GM19372 (cell line): ENCODE results near the gene WIPF2.
"Not testable (repeated sequence)": the region's sequence is repeated elsewhere in the genome, so short reads cannot be mapped to it uniquely, and the experiment has no call there.

Source experiments
- ATAC-seq: cut with Tn5 transposase; IDR thresholded peaks from one replicate; pipeline ENCODE4 v1.9.1; 2021; ENCODE audit warnings: mild to moderate bottlenecking, low read depth, moderate library complexity; ENCODE audit not compliant: unreplicated experiment

WIPF2 gene

DNA sequence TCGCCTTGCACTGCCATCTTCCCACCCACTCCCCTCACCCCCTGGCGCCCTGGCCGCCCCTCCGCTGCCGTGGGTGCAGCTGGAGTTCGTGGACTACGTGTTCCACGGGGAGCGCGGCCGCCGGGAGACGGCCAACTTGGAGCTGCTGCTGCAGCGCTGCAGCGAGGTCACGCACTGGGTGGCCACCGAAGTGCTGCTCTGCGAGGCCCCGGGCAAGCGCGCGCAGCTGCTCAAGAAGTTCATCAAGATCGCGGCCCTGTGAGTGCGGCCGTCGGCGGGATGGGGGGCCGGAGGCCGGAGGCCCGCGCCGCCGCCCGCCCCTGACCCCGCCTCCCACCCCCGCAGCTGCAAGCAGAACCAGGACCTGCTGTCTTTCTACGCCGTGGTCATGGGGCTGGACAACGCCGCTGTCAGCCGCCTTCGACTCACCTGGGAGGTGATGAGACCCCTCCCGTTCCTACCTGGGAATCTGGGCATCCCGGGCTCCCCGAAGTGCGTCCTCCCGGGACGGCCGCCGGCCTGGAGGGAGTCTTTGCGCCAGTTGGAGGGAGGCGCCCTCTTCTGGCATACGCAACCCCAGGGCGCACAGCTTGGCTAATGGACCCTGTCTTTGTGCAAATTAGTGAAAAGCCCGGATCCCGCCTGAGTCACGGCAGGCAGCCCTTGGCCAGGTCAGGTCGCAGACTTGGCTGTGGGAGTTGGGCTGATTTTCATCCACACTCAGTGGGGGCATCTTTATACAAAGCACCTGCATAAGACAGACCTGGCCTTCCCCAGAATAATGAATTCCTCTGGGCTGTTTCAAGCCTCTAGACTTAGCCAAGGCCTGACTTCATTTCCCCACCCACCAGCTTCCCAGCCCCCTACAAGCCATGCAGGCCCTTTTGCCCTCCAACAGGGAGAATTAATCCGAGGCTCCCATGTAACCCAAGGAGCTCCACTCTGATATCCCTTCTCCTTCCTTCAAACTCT, 27.6 kb upstream of the WIPF2 start:
- no peak for ATAC-seq

DNA sequence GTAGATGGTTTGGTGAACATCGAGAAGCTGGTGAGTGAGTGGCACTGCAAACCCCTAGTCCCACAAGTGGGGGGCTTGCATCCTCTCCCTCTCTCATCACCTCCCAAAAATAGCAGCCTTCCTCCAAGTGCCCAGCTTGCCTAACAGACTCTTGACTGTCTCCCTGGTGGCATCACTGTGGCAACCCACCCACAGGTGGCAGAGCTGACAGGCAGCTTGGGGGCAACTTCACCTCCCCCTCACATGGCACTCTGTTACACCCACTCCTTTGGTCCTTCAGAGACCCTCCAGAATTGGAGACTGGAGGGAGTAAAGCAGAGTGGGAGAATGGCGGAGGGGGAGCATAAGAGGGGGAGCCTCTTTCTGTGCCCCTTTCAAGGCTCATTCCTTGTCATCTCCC, 26.1 kb upstream of the WIPF2 start:
- no peak for ATAC-seq

DNA sequence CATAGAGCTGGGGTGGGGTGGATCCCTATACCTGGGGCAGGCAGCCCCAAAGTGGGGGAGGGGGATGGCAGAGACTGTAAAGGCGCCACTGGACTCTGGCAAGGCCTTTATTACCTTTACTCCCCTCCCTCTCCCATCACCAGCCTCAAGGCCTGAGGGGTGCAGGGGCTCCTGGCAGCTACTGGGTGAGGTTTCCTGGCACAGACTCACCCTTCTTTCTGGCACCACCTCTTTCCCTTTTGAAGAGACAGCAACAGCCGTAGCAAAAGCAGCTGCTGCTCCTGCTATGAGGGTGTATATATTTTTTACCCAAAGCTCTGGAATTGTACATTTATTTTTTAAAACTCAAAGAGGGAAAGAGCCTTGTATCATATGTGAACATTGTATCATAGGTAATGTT, 24.3 kb upstream of the WIPF2 start:
- no peak for ATAC-seq

DNA sequence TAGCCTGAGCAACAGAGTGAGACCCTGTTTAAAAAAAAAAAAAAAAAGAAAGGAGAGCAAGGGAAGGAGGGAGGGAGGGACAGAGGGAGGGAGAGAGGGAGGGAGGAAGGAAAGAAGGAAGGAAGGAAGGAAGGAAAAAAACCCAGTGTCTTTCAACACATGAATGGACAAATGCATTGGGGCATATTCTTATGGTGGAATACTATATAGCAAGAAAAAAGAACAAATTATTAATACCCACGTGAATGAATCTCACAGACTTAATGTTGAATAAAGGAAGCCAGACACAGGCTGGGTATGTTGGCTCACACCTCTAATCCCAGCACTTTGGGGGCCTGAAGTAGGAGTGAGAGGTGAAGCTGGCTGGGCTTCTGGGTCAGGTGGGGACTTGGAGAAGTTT, 21.6 kb upstream of the WIPF2 start:
- no peak for ATAC-seq

DNA sequence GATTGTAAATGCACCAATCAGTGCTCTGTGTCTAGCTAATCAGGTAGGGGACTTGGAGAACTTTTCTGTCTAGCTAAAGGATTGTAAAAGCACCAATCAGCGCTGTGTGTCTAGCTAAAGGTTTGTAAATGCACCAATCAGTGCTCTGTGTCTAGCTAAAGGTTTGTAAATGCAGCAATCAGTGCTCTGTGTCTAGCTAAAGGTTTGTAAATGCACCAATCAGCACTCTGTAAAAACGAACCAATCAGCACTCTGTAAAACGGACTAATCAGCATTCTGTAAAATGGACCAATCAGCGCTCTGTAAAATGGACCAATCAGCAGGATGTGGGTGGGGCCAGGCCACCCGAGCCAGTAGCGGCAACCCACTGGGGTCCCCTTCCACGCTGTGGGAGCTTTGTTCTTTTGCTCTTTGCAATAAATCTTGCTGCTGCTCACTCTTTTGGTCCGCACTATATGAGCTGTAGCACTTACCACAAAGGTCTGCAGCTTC, 21.1 kb upstream of the WIPF2 start:
- ATAC-seq = not testable (repeated sequence)

DNA sequence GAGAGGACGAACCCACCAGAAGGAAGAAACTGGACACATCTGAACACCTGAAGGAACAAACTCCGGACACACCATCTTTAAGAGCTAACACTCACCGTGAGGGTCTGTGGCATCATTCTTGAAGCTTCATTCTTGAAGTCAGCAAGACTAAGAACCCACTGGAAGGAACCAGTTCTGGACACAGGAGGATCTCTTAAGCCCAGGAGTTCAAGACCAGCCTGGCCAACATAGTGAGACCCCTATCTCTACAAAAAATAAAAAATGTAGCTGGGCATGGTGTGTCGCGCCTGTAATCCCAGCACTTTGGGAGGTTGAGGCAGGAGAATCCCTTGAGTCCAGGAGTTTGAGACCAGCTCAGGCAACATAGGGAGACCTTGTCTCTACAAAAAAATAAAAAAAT, 20.5 kb upstream of the WIPF2 start:
- no peak for ATAC-seq

DNA sequence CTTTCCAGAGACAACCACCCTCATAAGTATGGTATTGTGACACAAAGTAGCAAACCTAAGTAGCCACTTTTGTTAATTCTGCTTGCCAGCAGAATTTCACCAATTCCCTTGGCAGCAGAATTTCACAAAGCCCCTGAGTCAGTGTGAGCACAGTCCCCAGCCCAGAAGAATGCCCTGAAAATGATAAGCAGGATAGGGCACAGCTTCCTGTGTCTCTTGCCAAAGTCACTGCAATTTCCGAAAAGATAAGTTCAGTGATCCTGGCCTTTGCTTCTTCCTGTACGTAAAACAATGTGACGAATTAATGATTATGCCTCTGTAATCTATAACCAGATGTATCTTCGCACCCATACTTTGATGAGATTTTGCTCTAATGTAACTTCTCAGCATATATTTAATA, 16.0 kb upstream of the WIPF2 start:
- ATAC-seq = no peak

DNA sequence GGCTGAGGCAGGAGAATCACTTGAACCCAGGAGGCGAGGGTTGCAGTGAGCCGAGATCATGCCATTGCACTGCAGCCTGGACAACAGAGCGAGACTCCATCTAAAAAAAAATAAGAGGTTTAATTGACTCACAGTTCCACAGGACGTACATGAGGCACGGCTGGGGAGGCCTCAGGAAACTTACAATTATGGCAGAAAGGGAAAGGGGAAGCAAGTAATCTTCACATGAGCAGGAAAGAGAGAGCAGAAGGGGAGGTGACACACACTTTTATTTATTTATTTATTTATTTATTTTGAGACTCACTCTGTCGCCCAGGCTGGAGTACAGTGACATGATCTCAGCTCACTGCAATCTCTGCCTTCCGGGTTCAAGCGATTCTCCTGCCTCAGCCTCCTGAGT, 12.9 kb upstream of the WIPF2 start:
- not testable (repeated sequence) for ATAC-seq

DNA sequence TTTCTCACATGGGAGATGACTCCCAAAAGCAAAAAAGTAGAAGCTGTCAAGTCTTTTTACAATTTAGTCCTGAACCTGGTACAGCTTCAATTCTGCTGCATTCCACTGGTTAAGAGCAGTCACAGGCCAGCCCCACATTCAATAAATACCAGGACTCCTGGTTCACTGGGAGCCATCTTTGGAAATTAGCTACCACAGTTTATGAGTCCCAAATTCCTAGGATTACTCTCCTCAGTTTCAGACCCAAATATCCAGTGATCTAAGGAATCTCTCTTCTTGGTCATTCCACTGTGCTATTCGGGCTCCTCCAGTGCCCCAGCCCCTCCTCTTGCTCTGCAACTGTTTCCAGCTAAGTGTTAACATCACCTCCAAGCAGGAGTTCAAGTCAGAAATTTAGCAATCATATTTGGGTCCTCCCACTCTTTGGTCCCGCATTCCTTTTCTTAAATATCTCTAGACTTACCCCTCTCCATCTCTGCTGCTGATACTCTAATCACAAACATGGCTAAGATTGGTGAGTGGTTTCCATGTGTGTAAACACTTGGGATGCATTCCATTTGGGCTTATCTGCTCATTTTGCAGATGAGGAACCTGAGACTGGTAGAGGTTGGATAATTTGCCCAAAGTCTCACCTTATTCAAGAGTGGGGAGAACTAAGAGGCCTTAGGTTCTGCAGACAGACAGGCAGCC, 9.6 kb upstream of the WIPF2 start:
- no peak for ATAC-seq

DNA sequence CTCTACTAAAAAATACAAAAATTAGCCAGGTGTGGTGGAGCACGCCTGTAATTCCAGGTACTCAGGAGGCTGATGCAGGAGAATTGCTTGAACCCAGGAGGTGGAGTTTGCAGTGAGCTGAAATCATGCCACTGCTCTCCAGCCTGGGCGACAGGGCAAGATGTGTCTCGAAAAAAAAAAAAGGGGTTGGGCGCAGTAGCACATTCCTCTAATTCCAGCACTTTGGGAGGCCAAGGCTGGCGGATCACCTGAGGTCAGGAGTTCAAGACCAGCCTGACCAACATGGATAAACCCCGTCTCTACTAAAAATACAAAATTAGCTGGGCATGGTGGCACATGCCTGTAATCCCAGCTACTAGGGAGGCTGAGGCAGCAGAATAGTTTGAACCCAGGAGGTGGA, 5.2 kb upstream of the WIPF2 start:
- not testable (repeated sequence) for ATAC-seq

DNA sequence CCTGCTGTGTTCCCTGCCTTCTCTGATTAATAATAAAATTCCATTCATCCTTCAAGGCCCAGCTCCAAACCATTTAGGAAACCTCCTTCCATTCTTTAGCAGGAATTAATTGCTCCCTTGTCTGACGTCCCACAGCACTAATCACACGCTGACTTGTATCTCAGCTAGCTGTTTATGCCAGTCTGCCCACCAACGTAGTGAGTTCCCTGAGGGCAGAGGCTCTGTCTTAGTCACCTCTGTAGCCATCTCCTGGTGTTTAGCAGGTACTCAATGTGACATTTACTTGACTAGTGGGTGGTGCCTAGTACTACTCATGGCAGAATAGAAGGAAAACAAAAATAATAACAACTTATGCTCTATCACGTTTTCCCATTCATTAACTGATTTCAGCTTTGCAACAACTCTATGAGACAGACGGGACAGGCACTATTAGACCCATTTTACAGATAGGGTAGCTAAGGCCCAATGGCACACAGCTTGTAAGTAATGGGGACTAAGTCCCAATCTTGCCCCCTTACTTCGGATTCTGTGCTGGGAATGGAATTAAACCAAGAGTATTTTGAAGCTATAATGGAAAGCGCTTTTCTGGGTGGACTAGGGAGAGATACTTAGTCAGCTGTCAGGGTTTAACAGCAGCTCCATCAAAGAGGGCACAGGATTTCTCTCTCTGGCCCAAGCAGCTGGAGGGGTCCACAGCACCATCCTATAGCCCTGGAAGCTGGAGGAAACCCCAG, 931 bp upstream of the WIPF2 start:
- no peak for ATAC-seq

DNA sequence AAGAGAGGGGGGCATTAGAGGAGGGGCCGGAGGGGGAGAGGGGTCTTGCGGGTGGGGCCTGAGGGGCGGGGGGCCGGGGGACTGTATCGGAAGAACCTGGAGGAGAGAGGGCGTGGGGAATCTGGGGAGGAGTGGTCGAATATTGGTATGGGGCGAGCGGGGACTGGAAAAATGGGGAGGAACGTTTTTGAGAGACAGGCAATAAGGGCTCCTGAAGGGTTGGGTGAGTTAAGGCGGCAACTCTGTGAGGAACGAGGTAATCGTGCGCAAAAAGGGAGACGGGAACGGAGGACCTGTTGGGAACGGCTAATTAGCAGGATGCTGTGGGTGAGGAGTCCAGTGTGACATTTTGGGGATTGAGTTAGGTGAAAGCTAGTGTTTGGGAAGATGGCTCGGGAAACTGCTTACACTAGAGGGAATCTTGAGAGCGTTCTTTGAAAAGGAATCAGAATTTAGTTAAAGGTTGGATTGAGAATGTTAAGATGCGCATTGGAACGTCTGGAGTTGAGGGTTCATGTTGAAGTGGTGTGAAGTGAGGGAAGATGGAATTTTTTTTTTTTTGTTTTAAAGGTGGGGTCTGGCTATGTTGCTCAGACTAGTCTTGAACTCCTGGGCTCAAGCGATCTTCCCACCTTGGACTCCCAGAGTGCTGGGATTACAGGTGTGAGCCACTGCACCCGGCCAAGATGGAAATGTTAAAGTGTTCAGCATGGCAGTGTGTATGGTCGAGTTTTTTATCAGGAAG, 662 bp downstream of the WIPF2 start:
- no peak for ATAC-seq

DNA sequence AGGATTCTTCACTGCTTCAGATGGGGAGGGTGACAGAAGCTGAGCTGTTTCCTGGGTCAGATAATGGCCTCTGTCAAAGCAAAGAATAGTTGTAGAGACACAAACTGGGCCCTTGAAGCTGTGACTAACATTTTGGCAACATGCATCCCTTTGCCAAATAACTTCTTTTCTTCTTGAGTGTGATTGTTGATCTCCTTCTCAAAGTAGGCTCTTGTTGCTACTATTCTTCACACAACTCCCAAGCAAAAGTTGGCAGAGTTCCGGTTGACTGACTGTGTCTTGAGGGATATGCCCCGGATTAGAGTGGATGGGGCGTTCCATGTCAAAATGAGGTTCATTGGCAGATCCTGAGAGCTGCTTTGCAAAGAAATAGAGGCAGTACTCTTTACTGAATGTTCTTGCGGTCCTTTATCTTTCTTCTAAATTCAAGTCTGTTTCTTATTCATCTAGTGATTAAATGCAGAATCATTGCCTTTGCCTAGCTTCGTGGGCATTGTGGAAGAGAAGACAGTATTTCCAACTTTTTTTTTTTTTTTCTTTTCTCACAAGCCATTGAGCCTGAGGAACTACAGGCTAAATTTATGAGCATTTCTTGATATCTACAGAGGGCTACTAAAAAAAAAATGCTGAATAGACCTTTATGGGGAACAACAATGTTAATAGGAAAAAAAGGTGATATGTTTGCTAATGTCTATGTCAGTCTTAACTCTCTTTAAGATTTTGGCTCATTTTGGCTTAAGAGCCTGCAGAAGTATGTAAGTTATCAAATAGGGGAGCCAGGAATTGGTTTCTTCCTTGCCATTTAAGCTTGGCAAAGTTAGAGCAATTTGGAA, 5.8 kb downstream of the WIPF2 start:
- ATAC-seq = no peak

DNA sequence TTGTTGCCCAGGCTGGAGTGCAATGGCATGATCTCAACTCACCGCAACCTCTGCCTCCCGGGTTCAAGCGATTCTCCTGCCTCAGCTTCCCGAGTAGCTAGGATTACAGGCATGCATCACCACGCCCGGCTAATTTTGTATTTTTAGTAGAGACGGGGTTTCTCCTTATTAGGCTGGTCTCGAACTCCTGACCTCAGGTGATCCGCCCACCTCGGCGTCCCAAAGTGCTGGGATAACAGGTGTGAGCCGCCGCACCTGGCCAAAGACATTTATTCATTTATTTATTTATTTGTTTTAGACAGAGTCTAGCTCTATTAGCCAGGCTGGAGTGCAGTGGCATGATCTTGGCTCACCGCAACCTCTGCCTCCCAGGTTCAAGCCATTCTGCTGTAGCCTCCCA, 10.0 kb downstream of the WIPF2 start:
- not testable (repeated sequence) for ATAC-seq

DNA sequence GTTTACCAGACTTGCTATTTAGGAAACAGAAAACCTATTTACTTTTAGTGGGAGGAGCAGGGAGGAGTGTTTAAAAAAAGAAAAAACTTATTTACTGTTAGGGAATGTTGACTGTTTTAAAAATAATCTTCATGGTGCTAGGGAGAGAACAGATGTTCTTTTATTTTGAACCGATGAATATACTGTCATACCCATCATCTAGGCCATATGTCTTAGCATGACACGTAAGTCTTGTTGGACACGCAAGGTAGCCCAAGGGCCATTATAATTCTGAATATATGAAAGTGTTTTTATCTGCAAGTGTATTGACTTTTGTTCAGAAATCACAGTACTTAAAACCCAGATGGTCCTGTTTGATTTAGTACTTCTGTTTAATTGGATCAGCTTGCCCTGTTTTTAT, 11.6 kb downstream of the WIPF2 start:
- ATAC-seq = no peak

DNA sequence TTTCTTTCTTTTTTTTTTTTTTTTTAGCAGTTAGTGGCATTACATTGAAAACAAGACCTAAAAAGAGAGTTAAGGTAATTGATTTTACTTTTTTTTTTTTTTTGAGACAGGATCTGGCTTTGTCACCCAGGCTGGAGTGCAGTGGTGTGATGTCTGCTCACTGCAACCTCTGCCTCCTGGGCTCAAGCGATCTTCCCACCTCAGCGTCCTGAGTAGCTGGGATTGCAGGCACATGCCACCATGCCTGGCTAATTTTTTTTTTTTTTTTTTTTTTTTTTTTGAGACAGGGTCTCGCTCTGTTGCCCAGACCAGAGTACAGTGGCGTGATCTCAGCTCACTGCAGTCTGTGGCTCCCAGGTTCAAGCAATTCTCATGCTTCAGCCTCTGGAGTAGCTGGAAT, 12.8 kb downstream of the WIPF2 start:
- ATAC-seq = not testable (repeated sequence)

DNA sequence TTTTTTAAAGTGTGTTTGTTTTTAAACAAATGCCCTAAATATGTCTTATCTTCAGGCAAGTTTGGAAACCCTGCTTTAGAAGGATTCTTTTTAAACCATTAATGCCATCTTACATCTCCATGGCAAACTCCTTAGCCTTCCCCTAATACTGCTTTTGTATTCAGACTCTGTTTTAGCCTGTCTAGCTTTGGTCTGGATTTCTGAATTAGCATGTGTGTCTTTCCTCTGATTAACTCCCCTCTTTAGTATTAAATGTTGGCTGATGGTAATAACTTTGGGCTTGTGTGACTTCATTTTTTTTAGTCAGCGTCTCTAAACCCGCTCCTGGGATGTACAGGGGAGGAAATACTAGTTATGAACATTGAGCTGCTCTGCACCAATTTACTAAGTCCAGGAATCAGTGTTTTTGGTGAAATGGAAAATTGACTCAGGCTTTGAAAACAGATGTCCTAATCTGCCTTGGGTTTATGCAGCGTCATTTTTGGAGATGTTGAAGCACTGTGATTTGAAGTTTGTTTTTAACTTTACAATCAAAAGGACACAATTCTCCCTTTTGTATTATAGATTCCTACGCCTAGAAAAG, 22.2 kb downstream of the WIPF2 start:
- no peak for ATAC-seq

DNA sequence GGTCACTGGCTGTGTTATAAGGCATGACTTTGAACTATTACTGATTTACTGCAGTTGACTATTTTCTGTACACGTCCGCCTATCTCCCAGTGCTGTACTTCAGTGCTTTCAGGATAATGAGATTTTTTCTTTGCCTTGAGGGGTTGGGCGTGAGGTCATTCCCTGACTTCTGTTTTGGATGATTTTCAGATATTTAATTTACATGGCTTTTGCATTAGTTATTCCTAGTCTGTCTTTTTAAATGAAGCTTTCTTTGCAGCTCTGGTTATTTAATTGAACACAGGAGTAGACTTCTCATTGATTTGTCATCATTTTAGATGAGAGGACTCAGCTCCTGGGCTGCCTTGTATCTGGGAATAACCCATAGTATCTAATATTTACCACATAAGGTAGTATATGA, 23.7 kb downstream of the WIPF2 start:
- ATAC-seq = no peak

DNA sequence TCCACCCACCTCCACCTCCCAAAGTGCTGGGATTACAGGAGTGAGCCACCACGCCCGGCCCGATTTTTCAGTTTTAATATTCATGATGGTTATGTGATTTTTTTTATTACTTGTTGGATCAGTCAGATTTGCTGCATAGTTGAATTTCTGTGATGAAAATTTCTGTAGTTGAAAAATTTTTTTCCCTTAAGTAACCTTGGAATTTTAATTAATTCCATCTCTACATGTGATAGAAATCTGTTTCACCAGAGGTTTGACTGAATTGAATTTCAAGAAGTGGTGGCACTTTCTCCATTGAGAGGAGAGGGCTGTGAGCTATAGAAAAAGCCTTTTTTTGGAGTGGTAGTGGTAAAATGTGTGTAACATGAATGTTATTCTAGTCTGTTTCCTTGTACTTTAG, 24.7 kb downstream of the WIPF2 start:
- no peak for ATAC-seq
